ENCODE data around the gene CACNA2D3.

CACNA2D3 gene

GRCh38 chr3:54660714-54661132 lies 538.4 kb downstream of the CACNA2D3 start:
- DNase-seq (ENCODE audit: low spot score), result no peak
- no peak for TF ChIP-seq CTCF (IDR thresholded peaks at IDR 0.05; ENCODE audit: extremely low read depth, missing control alignments)

- no peak for TF ChIP-seq CTCF (IDR thresholded peaks at IDR 0.05; ENCODE audit: extremely low read depth, missing control alignments)
- no peak for DNase-seq (ENCODE audit: low spot score)
Observed at GRCh38 chr3:54661151-54661550, 538.8 kb downstream of the CACNA2D3 start.

GRCh38 chr3:54663501-54664011 lies 541.2 kb downstream of the CACNA2D3 start:
- DNase-seq (ENCODE audit: low spot score), result no peak
- TF ChIP-seq CTCF (IDR thresholded peaks at IDR 0.05; ENCODE audit: extremely low read depth, missing control alignments), result no peak

GRCh38 chr3:54665016-54665600 lies 542.8 kb downstream of the CACNA2D3 start:
- TF ChIP-seq CTCF (IDR thresholded peaks at IDR 0.05; ENCODE audit: extremely low read depth, missing control alignments), result no peak
- DNase-seq (ENCODE audit: low spot score), result no peak

GRCh38 chr3:54668236-54668635 lies 545.9 kb downstream of the CACNA2D3 start:
- DNase-seq (ENCODE audit: low spot score), result no peak
- TF ChIP-seq CTCF (IDR thresholded peaks at IDR 0.05; ENCODE audit: extremely low read depth, missing control alignments), result no peak

- no peak for TF ChIP-seq CTCF (IDR thresholded peaks at IDR 0.05; ENCODE audit: extremely low read depth, missing control alignments)
- no peak for DNase-seq (ENCODE audit: low spot score)
Observed at GRCh38 chr3:54670201-54671000, 548.0 kb downstream of the CACNA2D3 start.

- no peak for TF ChIP-seq CTCF (IDR thresholded peaks at IDR 0.05; ENCODE audit: extremely low read depth, missing control alignments)
- DNase-seq (ENCODE audit: low spot score), result no peak
Observed at GRCh38 chr3:54671511-54671910, 549.2 kb downstream of the CACNA2D3 start.
